Left renal pelvis (tissue), 4 donors: ENCODE measurements around the gene MED22. TPM values are rescaled to one million over a fixed set of nuclear protein-coding genes. Genes with fewer than 3 reads are reported as not detected.
"Not testable (repeated sequence)": the region's sequence is repeated elsewhere in the genome, so short reads cannot be mapped to it uniquely, and the experiment has no call there.

Experiments used
- DNase-seq, 4 donors: peaks; one replicate each; pipeline ENCODE4 v3.0.0-alpha.2; 2013; ENCODE audit warnings: low read depth in 4 of 4, low spot score in 3 of 4
- polyA plus RNA-seq, 4 donors: library from polyadenylated mRNA; unstranded; fragments of 120-200 nt; gene quantifications; one replicate each; pipeline ENCODE4 v1.2.1, GENCODE V29; 2013; ENCODE audit not compliant: insufficient read length in 4 of 4

The MED22 gene
- polyA plus RNA-seq, 4 donors: 24.2 to 29.9 (median 24.8) TPM

- no peak for DNase-seq
Measured at GRCh38 chr9:133340256-133340655, 7.7 kb downstream of the MED22 start.

- no peak for DNase-seq
Measured at GRCh38 chr9:133339641-133340040, 8.3 kb downstream of the MED22 start.

DNA sequence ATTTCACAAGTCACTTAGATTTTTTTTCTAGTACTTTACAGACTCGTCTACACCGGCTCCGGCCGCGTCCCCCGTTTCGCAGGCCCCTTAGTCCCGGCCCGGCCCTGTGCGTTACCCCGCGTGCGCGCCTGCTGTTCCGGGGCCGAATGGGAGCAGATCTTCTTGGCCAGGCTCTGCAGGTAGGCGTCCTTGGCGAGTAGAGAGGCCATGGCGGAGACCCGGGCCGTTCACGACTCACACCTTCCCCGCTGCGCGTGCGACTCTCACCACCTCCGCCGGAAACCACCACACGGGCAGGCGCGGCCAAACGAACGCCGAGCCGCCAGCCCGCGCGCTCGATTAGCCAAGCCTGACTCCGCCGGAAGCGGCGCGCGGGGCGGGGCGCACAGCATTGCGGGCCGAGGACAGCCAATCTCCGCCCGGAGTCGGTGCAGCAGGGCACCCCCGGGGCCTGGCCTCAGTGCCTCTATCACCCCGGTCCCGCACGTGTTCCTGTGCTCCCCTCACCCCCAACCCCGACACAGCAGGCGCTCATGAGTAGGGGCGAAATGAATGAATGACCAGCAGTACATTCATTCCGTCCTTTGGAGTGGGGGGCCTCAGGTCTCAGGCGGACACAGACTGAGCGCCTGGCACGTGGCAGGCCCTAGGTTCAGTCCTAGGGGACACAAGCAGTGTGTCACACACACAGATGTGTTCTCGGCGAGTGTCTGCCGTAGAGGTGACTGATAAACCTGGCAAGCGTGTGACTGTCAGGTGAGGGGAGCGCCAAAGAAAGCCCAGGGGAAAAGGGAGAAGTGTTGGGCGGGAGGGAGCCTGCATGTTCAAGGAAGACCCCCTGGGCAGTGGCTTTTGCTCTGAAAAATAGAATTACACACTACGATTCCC, 11.8 kb downstream of the MED22 start, which contains the start of gene SURF6:
Gene SURF6 (minus strand): TSS at position 265 of the 888 bp plus-strand sequence. CDS start 56 bp downstream, at position 209.
- DNase-seq: peak; percentile 53 to 78 (median 73)

GRCh38 chr9:133334888-133335287, 13.0 kb downstream of the MED22 start:
- not testable (repeated sequence) for DNase-seq

GRCh38 chr9:133334161-133334560, 13.8 kb downstream of the MED22 start:
- no peak for DNase-seq

DNA sequence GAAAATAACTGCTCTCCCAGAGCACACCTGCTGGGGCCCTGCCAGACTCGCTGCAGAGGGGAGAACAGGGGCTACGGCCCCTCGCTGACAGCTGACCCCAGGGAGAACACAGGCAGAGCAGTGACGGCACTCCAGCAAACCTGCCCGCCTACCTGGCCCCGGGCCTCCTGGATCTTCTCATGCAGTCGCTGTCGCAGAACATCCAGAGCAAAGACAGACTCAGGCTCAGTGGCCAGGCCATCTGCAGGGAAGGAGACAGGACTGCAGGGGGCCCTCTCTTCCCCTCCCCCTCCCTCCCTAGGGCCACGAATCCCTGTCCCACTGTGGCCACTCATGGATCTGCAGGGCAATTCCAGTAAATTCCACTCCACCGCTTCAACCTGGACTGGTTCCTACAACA, 14.4 kb downstream of the MED22 start:
- DNase-seq: no peak

DNA sequence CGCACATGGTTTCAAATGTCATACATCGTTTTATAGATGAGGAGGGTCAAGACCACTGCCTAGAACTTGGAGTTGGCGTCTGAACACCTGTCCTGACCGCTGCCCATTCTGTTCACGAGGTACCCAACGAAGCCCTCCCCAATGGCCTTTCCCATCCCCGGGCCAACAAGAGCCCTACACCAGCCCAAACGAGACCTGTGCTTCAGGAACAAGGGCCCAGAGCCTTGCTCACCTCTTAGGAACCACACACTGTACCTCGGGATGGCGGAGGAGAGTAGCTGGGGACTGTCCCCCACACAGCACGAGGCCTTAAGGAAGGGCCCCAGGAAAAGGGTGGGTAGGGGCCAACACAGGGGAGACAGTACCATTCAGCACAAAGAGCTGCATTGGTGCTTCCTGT, 14.9 kb downstream of the MED22 start:
- DNase-seq: no peak

DNA sequence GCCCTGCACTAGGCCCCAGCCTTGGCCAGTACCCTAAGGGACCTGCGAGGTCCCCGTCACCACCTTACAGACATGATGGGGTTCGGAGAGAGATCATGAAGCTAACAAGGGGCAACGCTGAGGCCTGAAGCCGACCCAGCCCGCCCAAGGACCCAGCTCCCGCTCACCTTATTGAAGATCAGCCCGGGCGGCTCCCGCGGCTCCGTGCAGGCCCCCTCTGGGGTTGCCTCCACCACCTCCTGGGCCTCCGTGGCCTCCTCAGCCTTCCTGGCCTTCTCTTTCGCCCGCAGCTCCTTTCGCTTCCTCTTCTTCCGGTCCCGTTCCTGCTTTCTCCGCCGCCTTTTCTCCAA, 15.6 kb downstream of the MED22 start:
- no peak for DNase-seq

- DNase-seq: no peak
Measured at GRCh38 chr9:133331641-133332380, 16.1 kb downstream of the MED22 start.

DNA sequence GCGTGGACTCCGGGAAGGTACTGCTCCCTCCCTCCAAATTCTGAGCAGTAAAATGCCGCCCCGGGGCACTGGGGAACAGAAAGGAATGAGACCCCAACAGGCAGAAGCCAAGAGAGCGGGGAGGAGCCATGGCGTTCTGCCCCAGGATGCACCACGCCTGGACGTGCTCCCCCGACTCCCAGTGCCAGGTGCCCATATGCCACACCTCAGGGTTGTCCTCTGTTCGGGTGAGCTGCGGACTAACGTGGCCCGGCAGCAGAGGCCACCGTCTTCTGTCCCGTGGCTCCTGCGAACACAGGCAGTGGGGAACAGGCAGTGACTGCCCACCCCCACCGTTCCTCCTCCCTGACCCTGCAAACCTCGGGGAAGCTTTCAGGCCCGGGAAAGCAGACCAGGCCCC, 16.7 kb downstream of the MED22 start:
- DNase-seq: no peak

DNA sequence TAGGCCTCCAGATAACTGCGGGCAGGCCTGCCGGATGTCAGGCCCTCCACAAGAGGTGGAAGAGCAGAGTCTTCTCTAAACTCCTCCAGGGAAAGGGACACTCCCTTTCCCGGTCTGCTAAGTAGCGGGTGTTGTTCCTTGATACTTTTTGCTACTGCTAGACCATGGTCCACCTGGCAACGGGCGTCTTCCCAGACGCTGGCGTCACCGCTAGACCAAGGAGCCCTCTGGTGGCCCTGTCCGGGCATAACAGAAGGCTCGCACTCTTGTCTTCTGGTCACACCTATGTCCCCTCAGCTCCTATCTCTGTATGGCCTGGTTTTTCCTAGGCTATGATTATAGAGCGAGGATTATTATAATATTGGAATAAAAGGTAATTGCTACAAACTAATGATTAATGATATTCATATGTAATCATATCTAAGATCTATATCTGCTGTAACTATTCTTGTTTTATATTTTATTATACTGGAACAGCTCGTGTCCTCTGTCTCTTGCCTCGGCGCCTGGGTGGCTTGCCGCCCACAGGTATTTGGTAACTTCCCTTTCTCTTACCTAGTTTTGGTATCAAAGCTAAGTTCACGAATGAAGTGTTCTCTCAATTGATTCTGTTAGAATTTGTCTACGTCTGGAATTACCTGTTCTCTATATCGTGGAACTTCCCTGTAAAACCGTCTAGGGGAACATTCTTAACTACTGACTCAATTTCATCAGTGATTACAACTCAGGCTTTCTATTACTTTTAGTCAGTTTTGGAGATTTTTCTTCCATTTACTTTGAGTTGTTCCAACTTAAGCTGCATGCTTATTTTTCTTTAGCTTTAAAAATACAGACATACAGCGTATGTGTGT, 18.4 kb downstream of the MED22 start:
- not testable (repeated sequence) for DNase-seq

- DNase-seq: no peak
Measured at GRCh38 chr9:133327834-133328484, 20.0 kb downstream of the MED22 start.

- not testable (repeated sequence) for DNase-seq
Measured at GRCh38 chr9:133327021-133327420, 20.9 kb downstream of the MED22 start.

GRCh38 chr9:133323991-133324703, 23.8 kb downstream of the MED22 start:
- DNase-seq: no peak

DNA sequence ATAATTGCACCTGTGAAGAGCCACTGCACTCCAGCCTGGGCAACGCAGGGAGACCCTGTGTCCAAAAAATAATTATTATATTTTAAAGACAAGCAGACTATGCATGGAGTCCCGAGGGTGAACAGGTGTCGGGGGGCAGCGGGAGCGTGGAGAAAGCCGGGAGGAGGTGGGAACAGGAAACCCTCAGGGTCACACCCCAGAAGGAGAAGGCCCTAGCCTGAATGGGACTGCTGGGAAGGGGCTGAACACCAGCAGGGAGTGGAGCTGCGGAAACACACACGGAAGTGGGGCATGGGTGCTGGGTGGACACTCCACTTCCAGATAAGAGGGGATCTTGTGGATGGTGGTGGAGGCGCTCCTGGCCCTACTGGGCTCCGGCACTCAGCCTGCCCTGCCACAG, 24.7 kb downstream of the MED22 start:
- no peak for DNase-seq

DNA sequence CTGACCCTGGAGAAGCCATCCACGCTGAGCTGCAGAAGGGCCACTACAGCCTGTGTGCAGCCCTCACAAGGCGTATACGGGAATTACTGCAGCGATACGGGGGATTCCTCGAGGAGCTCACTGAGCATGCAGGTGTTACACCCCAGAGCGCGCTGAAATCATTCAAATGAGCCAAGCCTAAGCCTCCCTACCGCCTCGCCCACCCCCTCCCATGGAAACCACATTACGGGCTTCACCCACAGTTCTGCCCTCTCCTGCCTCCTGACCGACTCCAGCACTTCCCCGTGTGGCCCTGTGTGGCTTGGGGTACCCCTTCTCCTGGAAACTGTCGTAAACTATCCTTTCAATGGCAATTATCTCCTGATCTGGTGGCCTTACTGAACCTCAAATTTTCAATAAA, 25.2 kb downstream of the MED22 start:
- DNase-seq: no peak

DNA sequence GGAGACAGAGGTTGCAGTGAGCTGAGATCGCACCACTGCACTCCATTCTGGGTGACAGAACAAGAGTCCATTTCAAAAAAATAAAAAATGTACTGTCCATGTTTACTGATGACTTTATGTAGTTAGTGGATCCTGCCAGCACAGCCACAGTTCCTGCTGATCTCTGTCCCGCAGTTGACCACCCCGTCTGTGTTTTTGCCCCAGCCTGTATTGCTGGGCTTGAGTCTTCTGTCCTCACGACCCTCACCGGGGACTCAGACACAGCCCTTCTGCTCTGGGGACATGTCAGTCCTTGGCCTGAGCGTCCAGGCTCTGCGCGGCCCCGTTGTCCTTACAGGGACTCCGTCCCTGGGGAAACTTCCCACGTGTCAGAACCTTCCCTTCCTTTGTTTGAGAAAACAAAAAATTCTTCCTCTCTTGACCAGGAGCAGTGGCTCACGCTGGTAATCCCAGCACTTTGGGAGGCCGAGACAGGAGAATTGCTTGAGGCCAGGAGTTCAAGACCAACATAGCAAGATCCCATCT, 26.5 kb downstream of the MED22 start:
- DNase-seq: no peak

- DNase-seq: no peak
Measured at GRCh38 chr9:133320421-133320881, 27.5 kb downstream of the MED22 start.

DNA sequence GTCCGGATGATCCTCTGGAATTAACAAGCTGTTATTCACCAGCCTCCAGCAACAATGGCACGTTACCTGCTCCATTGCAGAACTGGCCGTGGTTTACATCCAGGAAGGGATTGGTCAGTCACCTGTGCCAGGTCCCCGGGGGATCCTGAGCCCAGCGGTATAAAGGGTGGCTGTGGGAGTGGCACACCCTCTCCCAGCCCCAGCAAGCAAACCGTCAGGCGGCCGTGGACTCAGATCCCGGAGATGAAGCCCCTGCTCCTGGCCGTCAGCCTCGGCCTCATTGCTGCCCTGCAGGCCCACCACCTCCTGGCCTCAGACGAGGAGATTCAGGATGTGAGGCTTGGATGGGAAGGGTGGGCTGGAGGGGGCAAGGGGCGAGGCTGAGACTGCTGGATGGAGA, 30.4 kb downstream of the MED22 start:
- DNase-seq: not testable (repeated sequence)
